SK-MEL-5 (cell line): ENCODE results near the gene SRP72. TPM values are rescaled to one million over a fixed set of nuclear protein-coding genes. Genes with fewer than 3 reads are reported as not detected.
"Not testable (repeated sequence)": the region's sequence is repeated elsewhere in the genome, so short reads cannot be mapped to it uniquely, and the experiment has no call there.

Source experiments
- DNase-seq: peaks from one replicate; pipeline ENCODE4 v3.0.0-alpha.2; 2016; ENCODE audit warnings: low read depth, low spot score
- in situ Hi-C: cut with HindIII; loops from 2 replicates; pipeline ENCODE4 v1.10.0; 2016; ENCODE audit warnings: low sequenced_read_pairs, high pct_unique_total_duplicates, low pct_unique_long_range_greater_than_20kb
- total RNA-seq: library from RNA; depleted of rRNA; stranded (reverse); fragments of >200 nt; shearing (Covaris generic); gene quantifications from 2 replicates; pipeline ENCODE4 v1.2.3, GENCODE V29; 2014

Gene SRP72
- total RNA-seq, 1 experiment from 2014 or later: 57.5 TPM

- in situ Hi-C loops: no loop called here
- no peak for DNase-seq
Measured at GRCh38 chr4:56460085-56460484, 7.3 kb upstream of the SRP72 start.

- in situ Hi-C loops: no loop called here
- DNase-seq: no peak
Measured at GRCh38 chr4:56462157-56462556, 5.3 kb upstream of the SRP72 start.

GRCh38 chr4:56463711-56464110, 3.7 kb upstream of the SRP72 start:
- in situ Hi-C loops: no loop called here
- DNase-seq: no peak

GRCh38 chr4:56464581-56464980, 2.8 kb upstream of the SRP72 start:
- in situ Hi-C loops: no loop called here
- no peak for DNase-seq

GRCh38 chr4:56465599-56466295, 1.7 kb upstream of the SRP72 start:
- in situ Hi-C loops: no loop called here
- DNase-seq: no peak

DNA sequence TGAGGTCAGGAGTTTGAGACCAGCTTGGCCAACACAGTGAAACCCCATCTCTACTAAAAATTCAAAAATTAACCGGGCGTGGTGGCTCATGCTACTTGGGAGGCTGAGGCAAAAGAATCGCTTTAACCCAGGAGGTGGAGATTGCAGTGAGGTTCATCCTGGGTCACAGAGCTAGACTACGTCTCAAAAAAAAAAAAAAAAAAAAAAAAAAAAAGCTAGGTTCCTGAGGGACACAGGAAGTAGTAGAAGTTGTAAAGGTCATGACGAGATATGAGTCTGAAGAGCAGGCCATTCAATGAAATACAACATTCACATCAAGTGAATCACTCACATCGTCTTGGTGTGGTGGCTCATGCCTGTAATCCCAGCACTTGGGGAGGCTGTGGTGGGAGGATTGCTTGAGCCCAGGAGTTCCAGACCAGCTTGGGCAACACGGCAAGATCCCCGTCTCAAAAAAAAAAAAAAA, 1.1 kb upstream of the SRP72 start:
- peak; percentile 64 for DNase-seq
- in situ Hi-C loops: not testable (repeated sequence)

DNA sequence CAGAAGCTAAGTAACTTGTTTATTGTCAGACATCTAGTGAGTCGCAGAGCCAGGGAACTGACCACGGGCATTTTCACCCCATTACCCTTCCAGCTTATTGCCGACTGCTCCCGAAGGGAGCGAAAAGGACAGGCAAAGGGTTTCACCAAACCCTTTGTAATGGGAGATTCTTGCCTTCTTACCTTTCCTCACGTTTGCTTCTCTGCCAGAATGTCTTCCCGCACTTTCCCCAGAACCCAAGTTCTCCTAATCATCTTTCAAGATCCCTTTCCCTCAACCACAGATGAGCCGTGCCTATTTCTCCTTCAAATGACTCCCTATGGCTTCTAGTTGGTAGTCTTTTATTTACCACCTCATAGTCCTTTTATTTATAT, 520 bp upstream of the SRP72 start:
- no peak for DNase-seq
- in situ Hi-C loops: no loop called here

DNA sequence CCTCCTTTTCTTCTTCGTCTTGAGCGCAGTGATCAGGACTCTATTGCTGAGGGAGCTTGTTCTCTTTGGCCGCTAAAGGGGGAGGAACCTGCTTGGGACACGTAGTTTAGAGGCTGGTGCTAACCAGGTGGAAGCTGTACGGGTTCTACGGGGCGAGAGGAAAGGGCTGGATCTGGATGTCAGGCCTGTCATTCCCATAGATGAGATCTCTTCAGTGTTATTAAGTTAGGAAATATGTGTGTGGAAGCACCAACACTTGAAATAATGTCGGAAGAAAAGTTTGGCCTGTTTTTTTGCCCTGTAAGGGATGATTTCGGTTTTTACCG, 643 bp downstream of the SRP72 start:
- in situ Hi-C loops: no loop called here
- DNase-seq: peak; percentile 35

GRCh38 chr4:56469489-56470210, 2.2 kb downstream of the SRP72 start:
- DNase-seq: no peak
- in situ Hi-C loops: no loop called here

GRCh38 chr4:56475917-56476316, 8.5 kb downstream of the SRP72 start:
- DNase-seq: no peak
- in situ Hi-C loops: no loop called here

DNA sequence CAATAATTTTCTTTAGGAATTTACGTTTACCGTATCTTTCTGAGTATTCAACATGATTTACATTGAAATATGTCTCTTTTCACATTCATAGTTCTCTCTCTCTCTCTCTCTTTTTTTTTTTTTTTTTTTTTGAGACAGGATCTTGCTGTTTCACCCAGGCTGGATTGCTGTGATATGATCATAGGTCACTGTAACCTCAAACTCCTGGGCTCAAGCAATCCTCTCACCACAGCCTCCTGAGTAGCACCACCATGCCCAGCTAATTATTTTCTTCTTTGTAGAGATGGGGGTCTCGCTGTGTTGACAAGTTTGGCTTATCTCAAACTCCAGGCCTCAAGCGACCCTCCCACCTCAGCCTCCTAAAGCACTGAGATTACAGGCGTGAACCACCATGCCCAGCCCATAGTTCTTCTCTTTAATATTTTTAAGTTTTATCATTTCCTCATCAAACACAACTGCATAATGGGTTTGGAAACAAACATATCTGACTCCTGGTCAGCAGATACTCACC, 9.8 kb downstream of the SRP72 start:
- in situ Hi-C loops: no loop called here
- DNase-seq: no peak

DNA sequence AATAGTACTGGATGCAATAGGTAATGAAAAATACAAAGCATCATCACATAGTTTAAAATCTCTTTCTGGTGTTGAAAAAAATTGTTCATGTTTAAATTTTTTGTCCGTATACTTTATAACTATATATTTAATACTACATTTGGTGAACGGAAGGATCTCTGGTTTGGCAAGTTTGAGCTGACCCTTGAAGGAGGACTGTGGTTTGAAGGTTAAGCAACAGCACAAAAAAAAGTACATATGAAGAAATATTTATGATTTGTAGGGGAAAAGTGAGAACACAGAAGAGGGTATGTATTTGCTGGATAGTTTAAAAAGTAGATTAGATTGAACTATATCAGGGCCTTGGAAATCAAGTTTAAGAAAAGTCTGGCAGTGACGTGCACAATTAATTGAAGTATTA, 13.3 kb downstream of the SRP72 start:
- no peak for DNase-seq

DNA sequence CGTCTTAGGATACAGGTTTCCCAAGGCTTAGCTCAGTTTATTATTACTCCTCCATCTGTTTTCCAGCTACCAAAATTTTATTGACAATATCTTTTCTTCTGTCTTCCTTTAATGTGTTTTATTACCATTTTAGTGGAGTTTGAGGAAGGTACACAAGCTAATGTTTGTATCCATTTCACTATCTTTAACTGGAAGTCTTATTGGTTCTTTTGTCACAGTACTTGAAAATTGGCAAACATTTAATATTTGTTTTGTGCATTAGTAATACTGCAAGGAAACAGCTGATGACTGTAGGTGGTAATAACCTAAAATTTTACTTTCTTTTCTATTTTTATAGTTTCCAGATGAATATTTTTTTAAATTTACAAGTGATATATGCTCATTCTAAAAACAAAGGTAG, 28.8 kb downstream of the SRP72 start:
- in situ Hi-C loops: no loop called here
- no peak for DNase-seq

More for the DNA sequence above, 13.3 kb downstream of the SRP72 start:
- in situ Hi-C loops: no loop called here

DNA sequence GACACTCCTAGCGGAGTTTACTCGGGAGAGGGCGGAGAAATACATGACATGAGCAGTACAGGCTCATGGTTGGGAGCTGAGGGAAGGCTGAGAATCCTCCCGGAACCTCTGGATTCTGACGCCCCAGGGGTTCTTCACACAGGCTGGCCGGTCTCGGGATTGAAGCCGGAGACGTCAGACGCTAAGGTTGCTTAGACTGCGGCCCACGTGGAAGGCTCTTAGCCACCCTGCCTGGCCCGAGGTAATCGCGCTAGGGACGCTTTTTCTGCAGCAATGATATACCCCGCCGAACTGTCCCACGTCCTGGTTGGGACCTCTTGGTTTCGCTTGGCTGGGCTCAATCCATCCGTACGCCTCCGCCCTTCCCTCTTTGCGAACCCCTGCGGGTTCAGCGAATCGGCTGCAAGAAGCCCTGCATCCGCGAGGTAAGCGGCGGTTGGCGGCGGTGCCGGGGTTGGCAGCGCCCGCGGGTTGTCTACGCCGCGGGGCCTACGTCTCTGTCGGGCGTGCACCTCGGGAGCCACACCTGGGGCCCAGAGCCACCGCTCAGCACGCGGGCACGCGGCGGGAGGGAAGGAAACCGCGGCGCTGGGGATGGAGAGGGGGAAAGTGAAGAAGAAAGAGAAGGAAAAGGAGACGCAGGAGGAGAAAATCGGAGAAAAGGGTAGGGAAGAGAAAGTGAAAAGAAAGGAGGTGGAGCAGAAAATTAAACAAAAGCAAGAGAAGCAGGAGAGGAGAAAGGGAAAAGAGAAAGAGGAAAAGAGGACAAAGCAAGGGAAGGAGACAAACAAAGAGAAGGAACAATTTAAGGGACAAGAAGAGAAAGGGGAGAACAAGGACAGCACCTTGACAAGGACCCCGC, 38.1 kb downstream of the SRP72 start, which contains the start of gene ARL9:
ARL9 (plus strand) TSS at position 523 of the 862 bp plus-strand sequence; CDS start at position 595, 72 bp downstream.
- DNase-seq: peak; percentile 10
- in situ Hi-C loops: no loop called here

- in situ Hi-C loops: no loop called here
- DNase-seq: no peak
Measured at GRCh38 chr4:56511098-56511497, 43.7 kb downstream of the SRP72 start.

GRCh38 chr4:56512166-56512565, 44.7 kb downstream of the SRP72 start:
- DNase-seq: no peak
- in situ Hi-C loops: no loop called here

GRCh38 chr4:56513517-56513916, 46.1 kb downstream of the SRP72 start:
- no peak for DNase-seq
- in situ Hi-C loops: no loop called here
